Measurements from ENCODE around the gene VAMP5. TPM values are rescaled to one million over a fixed set of nuclear protein-coding genes. Genes with fewer than 3 reads are reported as not detected.
A peak's percentile ranks its signal among the peaks of the same experiment; 100 is the strongest.

VAMP5 gene
- total and polyA plus RNA-seq, 8 donors, result 49.6 to 87.7 (median 56.4) TPM

- no peak for TF ChIP-seq CTCF (IDR thresholded peaks at IDR 0.05)
- Histone ChIP-seq H3K36me3 (peaks cover 0 to 25% of the 10 kb centered on the region in 2 donors), H3K4me1 (peaks cover 49 to 98% of the 10 kb centered on the region in 2 donors), H3K27me3 (no peaks in the 10 kb centered on the region), H3K4me3 (peak overlapping the region; percentile 48 to 64), H3K9me3 (no peaks in the 10 kb centered on the region), H3K27ac (peak overlapping the region; percentile 89 to 92)
- intact Hi-C loops (cut with DNase I), result no loop called here
- DNase-seq, result no peak
- ATAC-seq, result no peak
Observed at GRCh38 chr2:85583667-85584353, 421 bp upstream of the VAMP5 start.

DNA sequence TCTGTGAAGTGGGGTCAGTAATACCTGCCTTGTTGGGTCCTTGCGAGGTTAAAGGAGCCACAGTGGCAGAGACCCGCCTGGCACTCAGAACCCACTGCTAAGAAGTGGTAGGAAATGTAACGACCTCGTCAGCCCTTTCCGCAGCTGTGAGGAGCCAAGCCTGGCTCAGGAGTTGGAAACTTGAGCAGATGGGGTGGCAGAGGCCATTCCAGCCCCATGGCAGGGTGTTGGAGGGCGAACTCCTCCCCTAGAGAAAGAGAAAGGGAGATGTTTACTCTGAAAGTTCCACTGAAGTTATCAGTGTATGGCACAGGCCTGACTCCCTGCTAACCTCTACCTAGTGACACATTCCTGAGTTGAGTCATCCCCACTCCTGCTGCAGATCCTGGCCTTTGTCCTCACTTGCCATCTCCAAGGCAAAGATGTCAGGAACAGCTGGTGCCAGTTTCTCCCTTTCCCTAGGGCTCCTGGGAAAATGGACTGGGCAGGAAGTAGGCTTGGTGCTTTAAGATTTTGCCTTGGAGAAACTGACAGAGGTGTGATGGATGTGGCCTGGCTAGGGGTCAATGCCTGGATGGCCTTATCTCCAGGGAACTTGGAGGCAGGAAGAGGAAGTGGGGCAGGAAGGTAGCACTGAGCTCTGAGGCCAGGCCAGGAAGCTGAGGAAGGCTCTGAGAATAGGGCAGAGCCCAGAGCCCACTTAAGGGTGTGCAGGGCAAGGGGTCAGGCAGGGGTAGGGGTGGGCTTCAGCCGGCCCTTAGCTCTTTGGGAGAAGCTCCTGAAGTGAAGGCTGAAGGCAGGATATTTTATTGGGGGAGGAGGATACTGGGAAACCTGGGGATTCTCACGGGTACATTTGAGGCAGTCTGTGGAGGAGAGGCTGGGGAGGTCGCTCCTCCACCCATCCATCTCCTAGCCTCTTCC is 888 bp downstream of the VAMP5 start:
- Histone ChIP-seq H3K36me3 (peaks cover 0 to 25% of the 10 kb centered on the region in 2 donors), H3K27me3 (no peaks in the 10 kb centered on the region), H3K9me3 (no peaks in the 10 kb centered on the region), H3K27ac (peak overlapping the region; percentile 89 to 92), H3K4me1 (peaks cover 49 to 98% of the 10 kb centered on the region in 2 donors), H3K4me3 (peak overlapping the region; percentile 48 to 64)
- DNase-seq, result no peak
- ATAC-seq, result peak; percentile 67
- no peak for TF ChIP-seq CTCF (IDR thresholded peaks at IDR 0.05)
- intact Hi-C loops (cut with DNase I), result no loop called here

GRCh38 chr2:85585781-85586105 is 1.5 kb downstream of the VAMP5 start:
- DNase-seq, result no peak
- Histone ChIP-seq H3K36me3 (peaks cover 0 to 22% of the 10 kb centered on the region in 2 donors), H3K4me3 (peak overlapping the region in 1 of 2 donors; percentile 64), H3K9me3 (no peaks in the 10 kb centered on the region), H3K27me3 (no peaks in the 10 kb centered on the region), H3K27ac (peak overlapping the region; percentile 89 to 92), H3K4me1 (peaks cover 53 to 98% of the 10 kb centered on the region in 2 donors)
- intact Hi-C loops (cut with DNase I), result no loop called here
- peak; percentile 1 for ATAC-seq
- TF ChIP-seq CTCF (IDR thresholded peaks at IDR 0.05), result no peak

GRCh38 chr2:85588236-85588635 is 4.0 kb downstream of the VAMP5 start:
- Histone ChIP-seq H3K27ac (peak overlapping the region; percentile 89 to 92), H3K27me3 (no peaks in the 10 kb centered on the region), H3K36me3 (no peaks in the 10 kb centered on the region), H3K9me3 (no peaks in the 10 kb centered on the region), H3K4me3 (no peak overlapping the region), H3K4me1 (peaks cover 63 to 93% of the 10 kb centered on the region in 2 donors)
- ATAC-seq, result no peak
- intact Hi-C loops (cut with DNase I), result no loop called here
- no peak for TF ChIP-seq CTCF (IDR thresholded peaks at IDR 0.05)
- DNase-seq, result no peak

- DNase-seq (no peak), ATAC-seq (no peak)
- peak overlapping the region; percentile 89 to 92 for H3K27ac ChIP-seq
- TF ChIP-seq CTCF (IDR thresholded peaks at IDR 0.05), result no peak
- intact Hi-C loops (cut with DNase I), result no loop called here
- H3K4me3 ChIP-seq, result no peak overlapping the region
- H3K9me3 ChIP-seq, result no peaks in the 10 kb centered on the region
- H3K27me3 ChIP-seq, result no peaks in the 10 kb centered on the region
- H3K36me3 ChIP-seq, result no peaks in the 10 kb centered on the region
- peaks cover 63 to 89% of the 10 kb centered on the region in 2 donors for H3K4me1 ChIP-seq
Observed at GRCh38 chr2:85588645-85589044, 4.4 kb downstream of the VAMP5 start.
